Nephron progenitor cell (in vitro differentiated cells): Measurements from ENCODE around the gene DNAJC11.
"Not testable (repeated sequence)": the region's sequence is repeated elsewhere in the genome, so short reads cannot be mapped to it uniquely, and the experiment has no call there.

Source experiments
- DNase-seq: peaks from one replicate; pipeline ENCODE4 v3.0.0; 2021
- H3K27ac Mint-ChIP-seq: 2 replicates; pipeline ENCODE4 v1.8.0; 2021; ENCODE audit warnings: mild to moderate bottlenecking, moderate library complexity, mixed read lengths
- H3K27me3 Mint-ChIP-seq: 2 replicates; pipeline ENCODE4 v1.8.0; 2021; ENCODE audit warnings: mild to moderate bottlenecking, low read depth, mixed read lengths; ENCODE audit not compliant: poor library complexity
- H3K36me3 Mint-ChIP-seq: 2 replicates; pipeline ENCODE4 v1.8.0; 2021; ENCODE audit warnings: low read depth, mixed read lengths
- H3K4me1 Mint-ChIP-seq: 2 replicates; pipeline ENCODE4 v1.8.0; 2021; ENCODE audit warnings: mixed read lengths
- H3K4me3 Mint-ChIP-seq: 2 replicates; pipeline ENCODE4 v1.8.0; 2021; ENCODE audit warnings: mild to moderate bottlenecking, moderate library complexity, mixed read lengths
- H3K9me3 Mint-ChIP-seq: 2 replicates; pipeline ENCODE4 v1.8.0; 2021; ENCODE audit warnings: mild to moderate bottlenecking, moderate library complexity, mixed read lengths
- CTCF ChIP-seq: fragments of 200-600 bp; sonication (generic); IDR thresholded peaks from 2 replicates; pipeline ENCODE4 v1.5.0; 2021; ENCODE audit warnings: antibody characterized with exemption

The DNAJC11 gene

DNA sequence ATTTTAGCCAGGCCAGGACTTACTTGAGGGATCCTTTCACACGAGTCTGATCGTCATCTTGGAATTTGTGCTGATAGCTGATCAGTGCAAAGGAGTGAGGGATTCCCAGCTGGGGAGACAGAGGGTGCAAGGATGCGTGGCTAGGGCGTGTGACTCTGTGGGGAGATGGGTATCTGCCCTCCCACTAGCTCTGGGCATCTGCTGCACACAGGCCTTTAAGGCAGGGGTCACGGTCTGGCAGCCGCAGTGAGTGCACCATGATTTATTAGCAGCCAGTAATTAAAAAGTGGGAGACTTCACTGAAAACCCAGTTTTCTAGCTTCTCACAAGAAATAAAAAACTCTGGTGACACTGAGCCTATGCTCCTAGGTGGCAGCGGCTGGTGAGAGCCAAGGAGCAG lies 56.6 kb downstream of the DNAJC11 start:
- peaks cover 38% of the 10 kb centered on the region for H3K36me3 Mint-ChIP-seq
- H3K9me3 Mint-ChIP-seq, result no peaks in the 10 kb centered on the region
- peaks cover 39% of the 10 kb centered on the region for H3K4me1 Mint-ChIP-seq
- peak; percentile 41 for DNase-seq
- no peak for TF ChIP-seq CTCF
- H3K4me3 Mint-ChIP-seq, result peak overlapping the region; percentile 24
- peak overlapping the region; percentile 93 for H3K27ac Mint-ChIP-seq
- H3K27me3 Mint-ChIP-seq, result no peaks in the 10 kb centered on the region

DNA sequence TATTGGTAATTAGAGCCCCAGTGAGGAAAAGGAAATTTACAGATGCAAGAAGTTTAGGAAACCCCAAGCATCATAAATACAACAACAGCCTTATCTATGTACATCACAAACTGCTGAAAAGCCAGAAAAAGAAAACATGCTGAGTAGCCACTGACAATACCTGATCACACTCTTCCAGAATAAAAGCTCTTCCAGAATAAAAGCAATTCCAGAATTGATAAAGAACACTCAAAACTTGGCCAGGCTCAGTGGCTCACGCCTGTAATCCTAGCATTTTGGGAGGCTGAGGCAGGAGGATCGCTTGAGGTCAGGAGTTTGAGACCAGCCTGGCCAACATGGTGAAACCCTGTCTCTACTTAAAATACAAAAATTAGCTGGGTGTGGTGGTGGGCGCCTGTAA lies 60.7 kb downstream of the DNAJC11 start:
- H3K9me3 Mint-ChIP-seq, DNase-seq, H3K27ac Mint-ChIP-seq, H3K4me3 Mint-ChIP-seq, H3K27me3 Mint-ChIP-seq: not testable (repeated sequence)
- Mint-ChIP-seq H3K36me3 (peaks cover 64% of the 10 kb centered on the region), H3K4me1 (peaks cover 31% of the 10 kb centered on the region)

DNA sequence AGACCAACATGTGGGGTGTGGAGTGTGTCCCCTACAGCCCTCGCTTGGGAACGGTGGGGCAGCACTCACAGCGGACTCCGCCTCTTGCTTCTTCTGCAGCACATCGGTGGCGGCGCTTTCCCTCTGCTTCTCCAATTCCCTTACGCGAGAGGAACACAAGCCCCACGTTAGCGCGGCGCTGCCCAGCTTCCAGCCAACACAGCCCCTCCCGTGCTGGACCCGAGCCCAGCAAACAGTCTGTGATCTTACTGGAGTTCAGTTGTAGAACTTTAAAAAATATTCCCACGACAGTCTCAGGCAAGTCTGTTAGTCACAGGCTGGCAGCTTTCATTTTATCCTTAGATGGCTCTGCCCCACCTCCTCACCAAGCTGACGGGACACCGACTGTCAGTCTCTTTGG lies 63.4 kb downstream of the DNAJC11 start:
- peaks cover 2% of the 10 kb centered on the region for H3K27me3 Mint-ChIP-seq
- no peak overlapping the region for H3K27ac Mint-ChIP-seq
- H3K36me3 Mint-ChIP-seq, result peaks cover 58% of the 10 kb centered on the region
- no peak overlapping the region for H3K4me3 Mint-ChIP-seq
- H3K9me3 Mint-ChIP-seq, result no peaks in the 10 kb centered on the region
- DNase-seq, result no peak
- H3K4me1 Mint-ChIP-seq, result peaks cover 12% of the 10 kb centered on the region
- TF ChIP-seq CTCF, result no peak

- peaks cover 58% of the 10 kb centered on the region for H3K36me3 Mint-ChIP-seq
- no peak for DNase-seq
- no peak overlapping the region for H3K4me3 Mint-ChIP-seq
- H3K9me3 Mint-ChIP-seq, result no peaks in the 10 kb centered on the region
- H3K27ac Mint-ChIP-seq, result peak overlapping the region; percentile 64
- TF ChIP-seq CTCF, result no peak
- peaks cover 8% of the 10 kb centered on the region for H3K4me1 Mint-ChIP-seq
- peaks cover 2% of the 10 kb centered on the region for H3K27me3 Mint-ChIP-seq
Measured at GRCh38 chr1:6637770-6638169, 63.8 kb downstream of the DNAJC11 start.

- not testable (repeated sequence) for H3K27me3 Mint-ChIP-seq, H3K4me3 Mint-ChIP-seq, H3K9me3 Mint-ChIP-seq, DNase-seq, H3K4me1 Mint-ChIP-seq
- H3K27ac Mint-ChIP-seq, result peak overlapping the region; percentile 48
- H3K36me3 Mint-ChIP-seq, result peaks cover 50% of the 10 kb centered on the region
Measured at GRCh38 chr1:6636778-6637177, 64.8 kb downstream of the DNAJC11 start.

DNA sequence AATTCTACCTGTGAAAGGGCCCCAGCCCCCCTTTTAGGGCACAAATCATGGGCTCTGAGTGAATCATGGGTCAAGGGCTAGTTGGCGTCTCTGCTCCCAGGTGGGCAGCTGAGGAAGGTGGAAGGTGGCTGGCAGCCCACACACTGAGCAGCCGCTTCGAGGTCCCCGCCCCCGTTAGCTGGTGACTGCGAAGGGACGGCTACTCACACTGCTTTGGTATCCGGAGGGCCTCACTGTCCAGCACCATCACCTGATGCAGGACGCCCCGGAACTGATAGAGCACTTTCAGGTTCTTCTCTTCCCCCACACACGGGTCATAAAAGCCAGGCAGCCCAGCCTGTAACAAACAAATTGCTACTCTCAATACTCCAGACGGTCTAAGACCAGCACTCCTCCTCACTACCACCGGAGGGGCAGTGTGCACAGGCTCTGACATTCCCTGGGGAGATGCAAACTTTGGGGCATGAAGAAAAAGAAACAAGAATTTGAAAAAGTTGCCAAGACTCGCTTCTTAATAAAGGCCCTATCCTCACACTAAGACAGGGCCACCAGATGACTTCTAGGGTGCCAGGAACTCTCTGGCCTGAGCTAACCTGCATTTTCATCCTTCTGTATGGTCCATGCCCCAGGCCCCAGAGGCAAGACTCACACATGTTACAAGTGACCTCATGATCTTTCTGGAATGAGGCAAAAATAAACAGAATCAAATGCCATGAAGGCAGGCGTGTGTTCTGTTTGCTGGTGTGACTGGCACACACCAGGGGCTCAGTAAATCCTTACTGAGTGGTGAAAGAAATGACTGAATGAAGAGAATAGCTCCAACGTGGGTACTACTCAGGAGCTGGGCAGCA lies 65.5 kb downstream of the DNAJC11 start:
- TF ChIP-seq CTCF, result no peak
- peaks cover 2% of the 10 kb centered on the region for H3K27me3 Mint-ChIP-seq
- H3K4me3 Mint-ChIP-seq, result no peak overlapping the region
- H3K9me3 Mint-ChIP-seq, result no peaks in the 10 kb centered on the region
- peak overlapping the region; percentile 48 for H3K27ac Mint-ChIP-seq
- H3K36me3 Mint-ChIP-seq, result peaks cover 46% of the 10 kb centered on the region
- H3K4me1 Mint-ChIP-seq, result no peaks in the 10 kb centered on the region
- no peak for DNase-seq
